OCI-LY1 (cell line): ENCODE results near the gene EN2.

Experiments
- CTCF ChIP-seq: fragments of 200-600 bp; sonication (generic), shearing (Covaris generic); IDR thresholded peaks from 2 replicates; pipeline ENCODE4 v1.5.1; 2017; ENCODE audit warnings: mild to moderate bottlenecking, antibody characterized with exemption, low read length, moderate library complexity, mixed read lengths
- EZH2 ChIP-seq: fragments of 200-600 bp; sonication (generic), shearing (Covaris generic); IDR thresholded peaks from 2 replicates; pipeline ENCODE4 v1.8.0; 2017; ENCODE audit warnings: borderline replicate concordance, mixed run types, mild to moderate bottlenecking, antibody characterized with exemption, low read length, moderate library complexity, mixed read lengths

- TF ChIP-seq CTCF, result no peak
- no peak for TF ChIP-seq EZH2
Observed at GRCh38 chr7:155439311-155440017, 18.5 kb upstream of the EN2 start.
